HEK293T (cell line): Measurements from ENCODE around the gene KRTAP10-5.

Experiments
- TARDBP ChIP-seq: fragments of 450-650 bp; IDR thresholded peaks from 2 replicates; pipeline ENCODE4 v1.6.1; 2016
- ZNF384 ChIP-seq: fragments of 450-650 bp; IDR thresholded peaks from 2 replicates; pipeline ENCODE4 v1.6.1; 2016

- TF ChIP-seq ZNF384 (no peak), TARDBP (no peak)
Measured at GRCh38 chr21:44566403-44566802, 14.0 kb downstream of the KRTAP10-5 start.
